HL-60 (cell line): ENCODE results near the gene MAFG.

ENCODE experiments used
- CTCF ChIP-seq: IDR thresholded peaks from one replicate; pipeline ENCODE4 v1.5.1; 2011; ENCODE audit warnings: low read length, control low read depth, inconsistent platforms; ENCODE audit not compliant: insufficient read depth
- GABPA ChIP-seq: IDR thresholded peaks from 2 replicates; pipeline ENCODE4 v1.6.1; 2012; ENCODE audit warnings: low read depth
- POLR2AphosphoS5 ChIP-seq: IDR thresholded peaks from 2 replicates; pipeline ENCODE4 v1.6.1; 2012; ENCODE audit warnings: low read depth
- REST ChIP-seq: IDR thresholded peaks from 2 replicates; pipeline ENCODE4 v1.6.1; 2012; ENCODE audit warnings: low read depth; ENCODE audit not compliant: insufficient replicate concordance

- no peak for TF ChIP-seq GABPA
- TF ChIP-seq CTCF = no peak
- TF ChIP-seq POLR2AphosphoS5 = no peak
- no peak for TF ChIP-seq REST
Measured at GRCh38 chr17:81926451-81927151, 934 bp downstream of the MAFG start.
